ENCODE data around the gene VEZT. TPM values are rescaled to one million over a fixed set of nuclear protein-coding genes. Genes with fewer than 3 reads are reported as not detected.

Gene VEZT
- total RNA-seq, 1 experiment from 2014 or later = 46.4 TPM

- Histone ChIP-seq H3K27ac (ENCODE audit: low read depth, low read length) (no peak overlapping the region), H3K4me2 (ENCODE audit: low read length) (peak overlapping the region; percentile 83), H3K36me3 (ENCODE audit: control insufficient read depth in 1 of 2, insufficient read depth in 2 of 2, low read length in 2 of 2) (no peaks in the 10 kb centered on the region; a peak in 1 of 4 replicates), H3K9me3 (ENCODE audit: control insufficient read depth in 1 of 2, insufficient read depth in 1 of 2, low read depth in 1 of 2, low read length in 2 of 2) (no peaks in the 10 kb centered on the region), H3K9me2 (ENCODE audit: insufficient read depth) (no peaks in the 10 kb centered on the region), H3K27me3 (ENCODE audit: insufficient read depth, low read length) (no peaks in the 10 kb centered on the region), H3K4me1 (ENCODE audit: control insufficient read depth in 1 of 2, insufficient read depth in 2 of 2, low read length in 2 of 2) (peaks cover 3 to 27% of the 10 kb centered on the region in 2 experiments; a peak in 2 of 4 replicates), H3K79me2 (ENCODE audit: insufficient read depth, low read length) (peaks cover 87% of the 10 kb centered on the region), H3K4me3 (replicated peaks in 1 of 2; ENCODE audit: low read depth in 1 of 2, low read length in 2 of 2) (peak overlapping the region; percentile 73 to 83), H2AFZ (ENCODE audit: low read depth, low read length, poor library complexity, severe bottlenecking) (no peak overlapping the region), H3K9ac (ENCODE audit: low read length) (peak overlapping the region; percentile 72), H4K20me1 (ENCODE audit: insufficient read depth) (no peaks in the 10 kb centered on the region)
- ChIA-PET RAD21 (ENCODE audit: low non-redundant PET in 1 of 2, low total read pairs in 2 of 2, uncharacterized antibody in 2 of 2, unreplicated experiment in 2 of 2) (no interaction called here), POLR2A (interaction anchor here (1.6 kb wide), 1 partner anchor 12 kb away, joined by 11 read pairs; no protein-coding TSS in a partner anchor), CTCF (interaction anchor here (1.0 kb wide), 1 partner anchor 319 kb away, joined by 3 read pairs; no protein-coding TSS in a partner anchor)
- intact Hi-C loops (cut with micrococcal nuclease) = loop anchor here (2.0 kb wide), 1 partner anchor 33 kb away; no protein-coding TSS in a partner anchor
- BruUV-seq (replicated peaks) = no TSS peak
- TF ChIP-seq TCF7L2 (IDR thresholded peaks at IDR 0.05; ENCODE audit: borderline replicate concordance, extremely low read depth, insufficient read depth, insufficient read length) (peak; percentile 13), ZFX (IDR thresholded peaks at IDR 0.05) (no peak), SIN3A (IDR thresholded peaks at IDR 0.05; ENCODE audit: low read depth) (no peak), EZH2phosphoT487 (IDR thresholded peaks at IDR 0.05; ENCODE audit: borderline replicate concordance) (no peak), CEBPB (IDR thresholded peaks at IDR 0.05; ENCODE audit: low read depth) (0 out of 2 replicates have a peak, but pooled peaks have one; percentile 2), POLR2A (IDR thresholded peaks at IDR 0.05; ENCODE audit: borderline replicate concordance, extremely low read depth, insufficient read depth, insufficient read length) (no peak), ATF3 (IDR thresholded peaks at IDR 0.05) (no peak), CBX3 (IDR thresholded peaks at IDR 0.05; ENCODE audit: low read depth) (no peak), RAD21 (IDR thresholded peaks at IDR 0.05; ENCODE audit: low read depth) (no peak), EGR1 (IDR thresholded peaks at IDR 0.05; ENCODE audit: low read depth) (no peak), CTCF (IDR thresholded peaks at IDR 0.05 in 2 of 3, conservative IDR thresholded peaks at IDR 0.05 in 1 of 3; ENCODE audit: borderline replicate concordance in 1 of 3, insufficient read depth in 1 of 3, low read depth in 2 of 3, low read length in 2 of 3) (no peak), ELF1 (IDR thresholded peaks at IDR 0.05; ENCODE audit: borderline replicate concordance, low read depth) (no peak)
- ATAC-seq (no peak), DNase-seq (ENCODE audit: low read depth, low spot score) (no peak)
Measured at GRCh38 chr12:95215949-95216348, 1.7 kb upstream of the VEZT start.

Measured in HCT116 (cell line).